GM21367 (cell line): ENCODE results near the gene FANK1.

ENCODE experiments used
- ATAC-seq: cut with Tn5 transposase; IDR thresholded peaks from one replicate; pipeline ENCODE4 v1.9.1; 2021; ENCODE audit not compliant: unreplicated experiment

The FANK1 gene

DNA sequence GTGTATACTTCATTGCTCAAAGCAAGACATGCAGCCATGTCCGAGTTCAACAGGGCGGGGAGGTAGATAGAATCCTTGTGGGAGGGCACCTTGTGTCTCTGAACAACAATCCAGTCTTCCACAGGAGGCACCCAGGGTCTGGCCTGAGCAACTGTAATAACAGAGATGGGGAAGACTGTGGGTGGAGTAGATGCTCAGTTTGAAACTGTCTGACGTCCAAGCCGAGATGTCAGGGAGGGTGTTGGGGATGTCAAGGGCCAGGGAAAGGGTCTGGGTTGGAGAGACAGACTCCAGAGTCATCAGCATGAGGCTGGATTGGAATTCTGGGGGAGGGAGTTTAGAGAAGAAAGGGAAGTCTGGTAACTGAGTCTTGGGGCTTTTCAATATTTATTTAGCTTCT is 88.0 kb downstream of the FANK1 start:
- no peak for ATAC-seq

DNA sequence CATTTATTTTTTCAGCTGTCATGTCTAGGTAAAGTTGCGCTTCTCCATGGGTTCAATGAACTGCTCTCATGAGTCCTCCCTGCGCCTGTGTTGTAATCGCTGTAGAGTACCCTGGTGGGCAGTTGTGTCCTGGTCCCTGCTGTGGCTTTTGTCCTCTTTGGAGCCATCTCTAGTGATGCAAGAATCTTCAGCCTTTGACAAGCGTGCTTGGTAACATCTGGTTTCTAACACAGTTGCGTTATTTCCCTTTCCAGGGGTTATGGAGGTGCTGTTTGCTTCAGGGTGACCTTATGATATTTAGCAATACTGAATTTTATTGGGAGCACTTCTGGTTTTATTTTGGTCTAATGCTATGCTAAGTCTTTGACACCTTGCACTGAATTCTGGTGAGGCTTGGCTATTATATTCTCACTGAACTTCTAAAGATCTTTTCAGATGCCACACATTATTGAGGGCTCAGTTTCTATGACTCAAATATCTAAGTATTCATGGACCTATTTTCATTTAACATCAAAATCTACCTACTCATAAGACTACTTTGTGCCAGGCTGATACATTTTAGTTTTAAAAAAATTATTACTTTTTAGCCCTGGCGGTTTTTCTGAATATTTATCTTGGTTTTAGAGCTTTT is 88.6 kb downstream of the FANK1 start:
- ATAC-seq: no peak

DNA sequence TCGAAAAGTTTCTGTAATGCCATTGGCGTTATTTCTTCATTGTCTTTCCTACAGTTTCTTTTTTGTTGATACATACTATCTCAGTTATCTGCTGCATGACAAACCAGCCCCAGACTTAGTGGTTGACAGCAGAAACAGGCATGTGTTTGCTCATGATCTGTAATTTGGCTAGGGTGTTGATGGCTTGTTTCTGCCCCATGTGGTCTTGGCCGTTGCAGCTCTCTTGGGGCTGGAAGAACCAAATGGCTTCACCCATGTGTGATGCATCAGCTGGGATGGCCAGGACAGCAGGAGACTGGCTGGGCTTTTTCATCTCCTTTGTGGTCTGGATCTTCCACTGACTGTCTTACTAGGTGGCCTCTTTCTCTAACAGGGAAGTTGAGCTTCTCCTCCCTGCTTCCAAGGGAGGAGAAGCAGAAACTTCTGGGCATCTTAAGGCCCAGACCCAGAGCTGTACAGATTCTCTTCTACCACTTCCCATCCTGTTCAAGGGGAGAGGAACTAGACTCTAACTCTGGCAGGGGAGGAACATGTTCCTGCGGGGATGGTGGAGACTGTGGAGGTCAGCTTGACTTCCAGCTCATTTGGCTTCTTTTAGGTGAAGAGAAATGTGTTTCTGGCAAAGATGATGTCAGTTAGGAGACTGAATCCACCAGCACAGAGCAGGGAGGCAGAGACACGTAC is 89.3 kb downstream of the FANK1 start:
- no peak for ATAC-seq

DNA sequence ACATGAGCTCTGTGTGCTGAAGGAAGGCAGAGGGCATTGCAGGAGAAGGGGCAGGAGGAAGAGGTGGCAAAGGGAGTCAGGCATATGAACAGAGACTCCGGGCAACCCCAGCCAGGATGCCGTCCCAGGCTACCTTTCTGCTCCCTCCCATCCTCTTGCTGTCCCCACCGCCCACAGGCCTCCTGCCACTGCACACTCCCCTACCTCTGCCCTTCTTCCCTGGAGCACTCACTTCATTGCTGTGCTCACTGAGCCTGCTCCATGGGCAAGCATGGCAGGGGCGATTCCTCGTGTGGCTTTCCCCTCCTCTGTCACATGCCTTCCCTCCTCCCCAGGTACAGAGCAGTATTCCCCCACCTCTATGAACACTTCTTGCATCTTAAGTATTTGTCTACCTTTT is 93.4 kb downstream of the FANK1 start:
- no peak for ATAC-seq

DNA sequence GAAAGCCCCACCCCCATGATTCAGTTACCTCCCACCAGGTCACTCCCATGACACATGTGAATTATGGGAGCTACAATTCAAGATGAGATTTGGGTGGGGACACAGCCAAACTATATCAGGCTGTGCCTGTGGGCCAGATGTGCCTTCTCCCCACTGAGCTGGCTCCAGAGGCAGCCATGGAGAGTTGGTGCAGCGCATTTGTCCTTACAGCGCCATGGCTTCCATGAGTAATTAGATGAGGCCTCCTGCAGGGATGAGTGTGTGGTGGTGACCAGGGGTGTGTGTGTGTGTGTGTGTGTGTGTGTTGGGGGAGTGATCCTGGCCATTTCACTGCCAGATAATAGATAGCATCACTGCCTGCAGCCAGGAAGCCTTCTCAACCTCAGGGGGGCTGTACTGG is 94.6 kb downstream of the FANK1 start:
- ATAC-seq: no peak

DNA sequence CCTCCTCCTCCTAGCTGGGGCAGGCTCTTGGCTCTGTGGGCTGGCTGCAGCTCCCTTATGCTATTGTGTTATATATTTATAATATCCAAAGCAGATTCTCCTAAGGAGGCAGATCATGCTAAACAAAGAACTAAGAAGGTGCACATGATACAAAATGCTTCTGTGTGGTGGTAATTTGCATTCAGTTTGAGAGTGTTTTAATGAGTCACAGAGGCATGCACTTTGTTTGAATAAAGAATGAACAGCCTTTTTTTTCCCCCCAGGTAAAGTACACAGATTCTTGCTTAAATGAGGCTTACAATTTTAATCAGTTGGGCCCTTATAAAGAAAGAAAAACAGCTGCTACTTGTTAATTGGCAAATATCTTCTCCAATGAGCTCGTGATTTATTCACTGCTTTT is 95.0 kb downstream of the FANK1 start:
- ATAC-seq: no peak

DNA sequence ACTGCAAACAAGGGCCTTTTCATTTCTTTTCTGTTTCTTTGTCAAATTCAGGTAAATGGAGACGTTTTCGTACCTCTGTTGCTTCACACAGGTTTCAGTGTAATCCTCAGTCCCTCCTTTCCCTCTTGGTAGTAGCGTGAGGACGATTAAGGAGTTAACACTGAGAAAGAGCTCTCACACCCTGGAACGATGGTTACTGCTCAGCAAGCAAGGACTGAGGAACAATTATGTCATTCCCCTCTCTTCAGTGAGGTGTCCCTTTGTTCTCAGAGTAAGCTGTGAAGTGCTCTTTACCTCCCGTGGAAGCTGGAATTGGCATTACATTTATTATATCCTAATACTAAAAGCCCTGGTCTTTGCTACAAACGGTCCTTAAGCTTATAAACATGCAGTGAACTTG is 95.9 kb downstream of the FANK1 start:
- no peak for ATAC-seq

DNA sequence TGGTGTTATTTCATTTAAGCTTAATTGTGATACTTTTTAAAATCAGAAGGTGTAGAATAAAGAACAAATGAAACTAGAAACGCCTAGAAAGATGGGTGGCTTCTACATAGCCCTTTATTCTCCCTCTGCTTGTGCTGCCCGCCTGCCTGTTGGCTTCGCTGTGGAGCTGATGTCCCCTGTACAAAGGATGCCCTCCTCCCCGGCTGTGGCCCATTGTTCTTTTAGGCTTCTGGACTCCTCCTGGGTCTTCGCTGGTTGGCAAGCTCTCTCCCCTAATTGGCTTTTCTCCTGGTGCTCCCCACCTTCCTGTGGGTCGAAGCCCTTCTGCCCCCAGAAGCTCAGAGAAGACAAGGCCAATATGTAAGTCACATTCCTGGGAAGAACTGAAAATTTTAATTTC is 98.2 kb downstream of the FANK1 start:
- ATAC-seq: no peak

DNA sequence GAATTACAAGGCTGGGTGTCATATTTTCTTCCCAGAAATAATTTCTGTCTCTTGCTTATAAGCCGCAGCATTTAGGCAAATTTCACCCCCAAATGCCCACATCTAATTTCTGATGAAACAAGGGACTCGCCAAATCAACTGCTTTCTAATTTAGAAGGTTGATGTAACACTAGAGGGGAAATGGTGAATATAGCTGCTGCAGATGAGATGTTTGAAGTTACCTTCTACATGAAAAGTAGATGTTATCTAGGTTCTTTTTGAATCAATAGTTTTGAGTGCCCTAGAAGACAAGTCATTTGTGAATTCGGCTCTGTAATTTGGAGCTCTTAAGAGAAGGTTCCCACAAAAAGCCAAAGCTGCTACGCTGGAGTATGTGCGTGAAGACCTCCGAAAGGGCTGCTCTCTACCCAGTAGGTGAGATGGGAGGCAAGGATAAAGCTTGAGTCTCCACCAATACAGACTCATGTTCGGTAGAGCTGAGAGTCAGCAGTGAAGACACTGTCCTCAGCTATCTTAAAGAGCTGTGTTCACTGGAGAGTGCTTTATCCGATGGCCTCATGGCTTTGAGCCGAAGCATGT is 99.5 kb downstream of the FANK1 start:
- no peak for ATAC-seq

DNA sequence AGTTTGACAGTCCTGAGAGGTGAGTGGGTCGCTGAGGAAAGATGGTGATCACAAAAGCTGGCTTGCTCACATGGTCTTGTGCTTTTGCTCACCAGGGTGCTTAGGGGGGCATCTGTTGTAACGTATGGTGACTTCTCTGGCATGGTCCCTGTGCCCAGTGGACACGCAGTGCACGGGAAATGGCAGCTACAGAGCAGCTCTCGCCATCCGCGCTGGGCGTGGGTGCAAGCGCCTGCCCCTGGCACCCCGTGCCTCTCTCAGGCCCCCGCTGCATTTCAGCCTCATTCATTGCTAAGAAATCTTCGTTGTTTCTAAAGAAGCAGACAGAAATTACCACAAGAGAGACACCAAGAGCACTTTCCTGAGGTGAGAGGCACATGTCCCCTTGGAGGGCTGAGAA is 101.2 kb downstream of the FANK1 start:
- no peak for ATAC-seq

DNA sequence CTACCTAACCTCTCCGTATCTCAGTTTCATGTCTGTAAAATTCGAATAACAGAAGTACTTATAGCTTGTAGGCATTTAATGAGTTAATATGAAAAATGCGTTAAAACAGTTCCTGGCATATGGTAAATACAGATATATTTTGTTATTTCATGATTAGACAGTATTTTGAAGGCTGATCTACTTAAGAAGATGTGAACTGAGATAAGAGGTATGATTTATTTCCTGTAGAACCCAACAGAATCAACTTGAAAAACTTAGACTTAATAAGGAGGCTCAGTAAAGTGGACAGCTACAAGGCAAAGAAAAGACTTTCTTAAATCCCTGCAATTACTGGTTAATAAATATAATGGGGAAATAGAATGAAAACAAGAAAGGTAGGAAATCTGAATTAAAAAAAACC is 103.3 kb downstream of the FANK1 start:
- no peak for ATAC-seq

DNA sequence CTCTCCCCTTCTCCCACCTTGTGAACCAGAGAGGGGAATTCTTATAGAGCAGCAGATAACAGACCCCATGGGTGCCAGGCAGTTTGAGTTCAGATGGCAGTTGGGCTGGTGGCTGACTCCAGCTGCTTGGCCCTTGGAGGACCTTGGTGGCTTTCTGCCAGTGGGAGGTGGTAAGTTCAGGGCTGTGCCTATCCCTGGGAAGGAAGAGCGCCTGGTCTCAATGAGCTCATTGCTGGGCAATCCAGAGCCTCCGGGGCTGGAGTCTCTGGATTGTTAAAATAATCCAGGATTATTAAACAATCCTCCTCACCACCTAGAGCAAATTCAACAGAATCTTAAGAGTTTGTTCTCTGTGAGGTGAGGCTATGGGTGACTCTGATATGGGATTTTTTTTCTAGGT is 105.2 kb downstream of the FANK1 start:
- ATAC-seq: no peak

DNA sequence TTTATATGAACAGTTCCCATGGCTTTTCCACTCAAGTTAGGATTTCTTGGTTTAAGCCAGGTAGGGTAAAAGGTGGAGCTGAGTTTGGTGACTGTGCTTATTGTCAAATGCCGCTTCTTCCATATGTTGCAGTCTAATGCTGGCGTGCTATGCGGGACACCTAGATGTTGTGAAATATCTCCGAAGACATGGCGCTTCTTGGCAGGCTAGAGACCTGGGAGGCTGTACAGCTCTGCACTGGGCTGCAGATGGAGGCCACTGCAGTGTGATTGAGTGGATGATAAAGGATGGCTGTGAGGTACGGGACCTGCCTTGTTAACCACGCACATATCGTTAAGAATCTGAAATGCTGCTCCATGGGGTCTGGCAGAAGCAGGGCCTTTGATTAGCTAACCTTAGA is 108.4 kb downstream of the FANK1 start:
- no peak for ATAC-seq

DNA sequence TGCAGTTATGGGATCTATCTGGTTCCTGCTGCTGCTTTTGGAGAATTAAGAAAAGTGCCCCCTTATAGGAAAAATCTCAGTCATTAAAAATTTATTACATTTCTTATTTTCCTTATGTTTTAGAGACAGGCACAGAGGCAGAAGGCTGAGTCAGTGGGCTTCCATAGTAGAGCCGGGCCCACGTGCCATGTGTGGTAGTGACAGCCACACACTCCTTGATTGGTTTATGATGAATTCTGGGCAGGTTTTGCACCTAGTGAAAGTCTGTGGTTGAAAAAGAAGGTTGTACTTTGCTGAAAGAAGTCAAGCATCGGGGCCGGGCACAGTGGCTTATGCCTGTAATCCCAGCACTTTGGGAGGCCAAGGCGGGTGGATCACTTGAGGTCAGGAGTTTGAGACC is 109.9 kb downstream of the FANK1 start:
- no peak for ATAC-seq

DNA sequence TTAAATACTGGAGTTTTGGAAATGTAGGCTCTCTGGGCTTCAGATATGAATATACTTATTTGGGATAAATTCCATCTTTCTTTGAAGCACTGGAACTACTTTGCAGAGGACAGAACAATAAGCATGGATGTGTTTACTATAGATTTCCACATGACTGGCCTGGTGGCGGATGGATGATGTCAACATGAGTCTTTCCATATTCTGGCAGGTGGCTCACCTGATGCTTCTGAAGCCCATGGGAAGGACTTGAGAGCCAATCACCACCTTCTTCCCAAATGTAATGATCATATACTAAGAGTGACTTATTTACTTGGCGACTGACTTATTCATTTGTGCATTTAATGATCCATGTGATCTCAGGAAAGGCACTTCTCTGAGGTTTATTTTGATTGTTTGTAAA is 110.5 kb downstream of the FANK1 start:
- no peak for ATAC-seq

DNA sequence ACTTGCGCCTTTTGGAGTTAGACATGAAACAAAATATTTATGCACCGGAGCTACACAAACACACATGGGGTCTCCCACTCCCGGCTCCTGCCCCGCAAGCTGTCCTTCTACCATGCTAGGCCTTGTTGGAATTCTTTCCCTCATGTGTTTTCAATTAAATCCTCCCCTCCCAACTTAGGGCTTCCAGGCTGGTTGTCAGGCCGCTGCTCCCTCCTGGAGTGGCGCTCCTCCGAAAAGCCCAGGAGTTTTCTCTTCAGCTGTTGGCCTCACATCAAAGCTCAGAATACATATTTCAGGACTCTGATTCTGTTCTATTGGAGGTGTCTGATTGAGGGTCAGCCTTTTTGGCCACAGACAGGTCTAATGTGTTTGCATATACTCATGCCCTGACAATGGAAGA is 113.3 kb downstream of the FANK1 start:
- no peak for ATAC-seq

DNA sequence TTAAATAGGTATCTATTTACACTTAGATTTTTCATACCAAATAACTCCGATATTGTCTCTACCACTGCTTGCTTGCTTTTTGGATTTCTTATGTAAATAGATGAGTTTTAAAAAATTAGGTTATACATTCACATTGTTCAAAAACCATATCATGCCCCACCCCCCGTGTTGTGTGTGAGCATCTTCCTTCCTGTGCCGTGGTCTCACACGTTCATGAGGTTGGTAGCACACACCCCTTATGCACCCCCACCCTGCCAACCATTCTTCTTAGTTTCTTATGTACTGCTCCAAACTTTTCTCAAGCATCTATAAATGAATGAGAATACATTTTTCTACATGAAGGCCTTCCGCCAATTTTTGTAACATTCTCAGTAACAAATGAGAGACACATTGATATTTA is 115.6 kb downstream of the FANK1 start:
- ATAC-seq: no peak

DNA sequence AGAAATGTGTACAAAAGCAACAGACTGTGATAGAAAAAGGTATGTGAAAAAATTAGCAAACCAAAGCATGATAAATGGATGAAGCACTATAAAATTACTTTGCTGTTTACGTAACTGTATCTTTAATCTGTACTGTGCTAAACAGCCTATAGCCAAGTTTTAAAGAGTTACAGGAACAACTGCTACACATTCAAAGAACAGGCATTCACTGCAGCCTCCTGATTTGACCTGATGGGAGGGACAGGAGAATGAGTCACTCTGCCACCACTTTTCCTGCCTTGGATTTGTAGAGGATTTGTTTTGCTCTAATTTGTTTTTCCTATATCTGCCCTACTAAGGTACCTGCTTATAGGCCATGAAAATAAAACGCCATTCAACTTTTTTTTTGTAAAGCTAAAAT is 116.1 kb downstream of the FANK1 start:
- no peak for ATAC-seq

DNA sequence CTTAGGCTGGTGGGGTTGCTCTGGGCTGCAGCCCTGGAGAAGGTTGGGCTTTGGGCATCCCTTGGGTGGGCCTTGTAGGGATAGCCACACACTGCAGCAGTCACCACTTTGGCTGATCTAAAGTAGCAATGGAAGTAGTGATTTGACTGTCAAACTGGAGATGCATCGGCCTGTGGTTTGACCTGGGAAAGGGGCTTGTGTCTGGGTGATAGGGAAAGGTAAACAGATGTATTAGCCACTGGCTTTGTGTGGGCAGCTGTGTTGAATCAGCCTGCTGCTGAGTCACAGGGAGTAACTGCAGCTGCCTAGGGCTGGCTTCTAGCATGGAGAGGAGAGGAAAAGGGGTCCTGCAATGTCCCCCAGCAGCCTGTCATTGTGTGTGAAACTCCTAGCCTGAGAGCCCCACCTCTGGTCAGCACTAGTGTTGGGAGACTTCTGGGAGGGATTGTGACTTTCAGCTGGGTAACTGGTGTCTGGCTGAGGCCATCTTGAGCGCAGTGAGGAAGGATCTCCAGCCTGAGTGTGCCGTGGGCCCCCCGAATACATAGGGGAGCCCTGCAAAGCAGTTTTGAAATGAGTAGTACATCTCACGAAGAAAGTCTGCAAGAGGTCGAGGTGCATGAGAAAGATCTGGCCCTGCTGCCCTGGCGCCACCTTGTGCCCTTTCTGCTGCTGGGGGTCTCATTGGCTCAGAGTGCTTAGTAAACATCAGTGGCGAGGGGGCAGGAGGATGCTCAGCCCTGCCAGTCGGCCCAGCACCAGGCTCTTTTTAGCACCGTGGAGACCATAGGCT is 117.3 kb downstream of the FANK1 start:
- peak; percentile 51 for ATAC-seq

DNA sequence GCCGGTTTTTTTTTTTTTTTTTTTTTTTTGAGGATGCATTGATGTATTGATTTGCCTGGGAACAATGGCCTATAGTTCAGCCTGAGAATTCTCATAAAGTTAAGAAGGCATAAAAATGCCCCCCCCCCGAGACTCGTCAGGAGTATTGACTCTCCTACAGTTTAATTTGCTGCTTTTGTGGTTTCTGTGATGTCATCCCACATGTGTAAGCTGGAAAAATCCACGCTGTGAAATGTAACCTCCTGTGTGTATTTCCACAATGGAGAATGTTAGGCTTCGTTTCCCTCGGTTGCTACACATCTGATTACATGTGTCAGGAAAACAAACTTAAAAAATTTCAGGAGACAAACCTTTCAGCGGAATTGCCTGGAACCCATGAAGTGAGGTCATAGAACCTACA is 117.9 kb downstream of the FANK1 start:
- no peak for ATAC-seq

DNA sequence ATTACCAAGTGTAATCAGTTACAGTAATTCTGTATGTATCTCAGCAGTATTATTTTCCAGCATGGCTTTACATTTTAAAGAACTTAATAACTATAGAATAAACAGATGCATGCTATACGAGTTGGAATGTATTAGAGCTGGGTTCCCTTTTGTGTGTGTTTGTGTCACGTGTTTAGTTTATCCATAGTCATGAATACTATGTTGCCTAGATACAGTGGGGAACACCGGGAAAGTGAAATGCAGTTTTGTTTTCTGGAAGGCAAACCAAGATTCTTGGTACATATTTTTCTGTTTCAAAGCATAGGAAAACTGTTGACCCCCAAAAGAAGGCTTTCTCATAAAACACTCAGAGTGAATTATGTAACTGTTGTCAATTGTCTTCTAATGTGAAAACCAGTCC is 119.0 kb downstream of the FANK1 start:
- no peak for ATAC-seq
